Measurements from ENCODE around the gene CMPK2. TPM values are rescaled to one million over a fixed set of nuclear protein-coding genes. Genes with fewer than 3 reads are reported as not detected.

CMPK2 gene
- total RNA-seq, 4 donors from 2014 or later, result 4.9 to 22.9 (median 11.8) TPM

DNA sequence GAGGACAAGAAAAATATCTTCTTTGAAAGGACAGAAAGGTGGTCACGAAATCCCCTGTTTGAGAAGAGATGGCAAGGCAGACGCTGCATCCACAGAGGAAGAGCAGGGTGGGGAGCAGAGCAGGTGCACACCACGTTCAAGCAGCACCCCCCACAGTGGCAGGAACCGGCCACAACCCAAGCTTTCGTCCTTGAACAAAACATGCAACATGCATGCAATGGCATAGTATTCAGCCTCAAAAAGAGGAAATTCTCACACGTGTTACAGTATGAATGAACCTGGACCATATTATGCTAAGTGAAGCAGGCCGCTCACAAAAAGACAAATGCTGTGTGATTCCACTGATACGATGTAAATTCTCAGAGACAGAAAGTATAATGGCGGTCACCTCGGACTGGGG, 51.4 kb downstream of the CMPK2 start:
- no peak overlapping the region for H3K27ac ChIP-seq
- H3K4me1 ChIP-seq, result no peaks in the 10 kb centered on the region
- H3K36me3 ChIP-seq, result no peaks in the 10 kb centered on the region
- in situ Hi-C loops (cut with MboI; ENCODE audit: low pct_ligation_motif_present in 1 of 4, low pct_unique_long_range_greater_than_20kb in 1 of 4, low sequenced_read_pairs in 3 of 4), result no loop called here
- 75 to 79% methylated on average over 7 to 10 of the region's 10 CpGs for WGBS, 2 donors (ENCODE audit: low coverage in 1 of 2)
- TF ChIP-seq, protein P1, sequence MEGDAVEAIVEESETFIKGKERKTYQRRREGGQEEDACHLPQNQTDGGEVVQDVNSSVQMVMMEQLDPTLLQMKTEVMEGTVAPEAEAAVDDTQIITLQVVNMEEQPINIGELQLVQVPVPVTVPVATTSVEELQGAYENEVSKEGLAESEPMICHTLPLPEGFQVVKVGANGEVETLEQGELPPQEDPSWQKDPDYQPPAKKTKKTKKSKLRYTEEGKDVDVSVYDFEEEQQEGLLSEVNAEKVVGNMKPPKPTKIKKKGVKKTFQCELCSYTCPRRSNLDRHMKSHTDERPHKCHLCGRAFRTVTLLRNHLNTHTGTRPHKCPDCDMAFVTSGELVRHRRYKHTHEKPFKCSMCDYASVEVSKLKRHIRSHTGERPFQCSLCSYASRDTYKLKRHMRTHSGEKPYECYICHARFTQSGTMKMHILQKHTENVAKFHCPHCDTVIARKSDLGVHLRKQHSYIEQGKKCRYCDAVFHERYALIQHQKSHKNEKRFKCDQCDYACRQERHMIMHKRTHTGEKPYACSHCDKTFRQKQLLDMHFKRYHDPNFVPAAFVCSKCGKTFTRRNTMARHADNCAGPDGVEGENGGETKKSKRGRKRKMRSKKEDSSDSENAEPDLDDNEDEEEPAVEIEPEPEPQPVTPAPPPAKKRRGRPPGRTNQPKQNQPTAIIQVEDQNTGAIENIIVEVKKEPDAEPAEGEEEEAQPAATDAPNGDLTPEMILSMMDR (IDR thresholded peaks at IDR 0.05), result no peak
- TF ChIP-seq POLR2AphosphoS5 (IDR thresholded peaks at IDR 0.05) (no peak), EP300 (IDR thresholded peaks at IDR 0.05; ENCODE audit: low read depth) (no peak), POLR2A (IDR thresholded peaks at IDR 0.05) (no peak)
- no peak for DNase-seq
- intact Hi-C loops (cut with DNase I; ENCODE audit: low total_unique reads), result no loop called here
- H3K4me3 ChIP-seq, result no peak overlapping the region
- H3K9me3 ChIP-seq, result no peaks in the 10 kb centered on the region
- H3K27me3 ChIP-seq, result no peaks in the 10 kb centered on the region

DNA sequence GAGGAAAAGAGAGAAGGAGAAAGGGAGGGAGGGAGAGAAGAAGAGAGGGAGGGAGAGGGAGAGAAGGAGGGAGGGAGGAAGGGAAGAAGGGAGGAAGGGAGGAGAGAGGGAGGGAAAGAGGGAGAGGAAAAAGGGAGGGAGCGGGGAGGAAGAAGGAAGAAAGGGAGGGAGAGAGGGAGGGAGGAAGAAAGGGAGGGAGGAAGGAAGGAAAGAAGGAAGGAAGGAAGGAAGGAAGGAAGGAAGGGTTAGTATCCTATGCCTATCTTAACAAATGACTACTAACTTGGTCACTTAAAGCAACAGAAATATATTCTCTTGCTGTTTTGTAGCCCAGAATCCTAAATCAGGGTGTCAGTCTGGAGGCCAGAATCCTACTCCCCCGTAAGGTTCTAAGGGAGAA, 52.1 kb downstream of the CMPK2 start:
- Histone ChIP-seq H3K9me3 (no peaks in the 10 kb centered on the region), H3K4me3 (no peak overlapping the region), H3K36me3 (no peaks in the 10 kb centered on the region), H3K27ac (no peak overlapping the region), H3K27me3 (no peaks in the 10 kb centered on the region), H3K4me1 (no peaks in the 10 kb centered on the region)
- intact Hi-C loops (cut with DNase I; ENCODE audit: low total_unique reads), result no loop called here
- no peak for TF ChIP-seq POLR2A (IDR thresholded peaks at IDR 0.05)
- TF ChIP-seq, protein P1 (IDR thresholded peaks at IDR 0.05), result no peak
- no peak for TF ChIP-seq POLR2AphosphoS5 (IDR thresholded peaks at IDR 0.05)
- no peak for TF ChIP-seq EP300 (IDR thresholded peaks at IDR 0.05; ENCODE audit: low read depth)
- 87 to 100% methylated on average over 1 to 2 of the region's 2 CpGs for WGBS, 2 donors (ENCODE audit: low coverage in 1 of 2)
- no peak for DNase-seq
- in situ Hi-C loops (cut with MboI; ENCODE audit: low pct_ligation_motif_present in 1 of 4, low pct_unique_long_range_greater_than_20kb in 1 of 4, low sequenced_read_pairs in 3 of 4), result no loop called here

DNA sequence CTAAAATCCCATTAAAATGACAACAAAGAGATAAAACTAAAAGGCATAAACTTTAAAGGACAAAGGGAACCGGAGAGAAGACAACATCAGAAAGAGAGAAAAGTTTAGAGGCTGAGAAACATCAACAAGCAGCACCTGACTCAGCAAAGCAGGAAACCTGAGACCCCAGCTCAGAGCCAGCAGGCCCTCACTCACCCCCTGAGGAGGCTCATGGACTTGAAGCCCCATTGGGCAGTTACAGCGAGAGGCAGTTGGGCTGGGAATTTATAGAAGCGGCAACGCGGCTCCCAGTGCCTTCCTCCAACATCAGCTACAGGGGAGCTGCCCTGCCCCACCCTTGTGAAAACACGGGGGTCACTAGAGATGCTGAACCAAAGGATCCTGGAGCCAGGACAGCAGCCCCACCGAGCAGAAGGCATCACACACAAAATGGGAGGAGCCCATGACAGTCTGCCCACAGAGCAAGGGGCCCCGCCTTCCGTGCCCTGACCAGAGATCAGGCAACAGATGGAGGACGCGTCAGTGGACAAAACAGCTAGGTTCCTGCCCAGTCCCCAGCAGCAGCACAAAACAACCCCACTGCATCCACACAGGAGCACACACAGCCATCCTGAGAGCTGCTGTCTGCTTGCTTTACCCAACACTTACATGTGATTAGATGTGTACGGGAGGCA, 52.7 kb downstream of the CMPK2 start:
- in situ Hi-C loops (cut with MboI; ENCODE audit: low pct_ligation_motif_present in 1 of 4, low pct_unique_long_range_greater_than_20kb in 1 of 4, low sequenced_read_pairs in 3 of 4) (no loop called here), intact Hi-C loops (cut with DNase I; ENCODE audit: low total_unique reads) (no loop called here)
- Histone ChIP-seq H3K27me3 (no peaks in the 10 kb centered on the region), H3K36me3 (no peaks in the 10 kb centered on the region), H3K4me3 (no peak overlapping the region), H3K9me3 (no peaks in the 10 kb centered on the region), H3K4me1 (no peaks in the 10 kb centered on the region), H3K27ac (no peak overlapping the region)
- DNase-seq, result no peak
- TF ChIP-seq EP300 (IDR thresholded peaks at IDR 0.05; ENCODE audit: low read depth) (no peak), POLR2A (IDR thresholded peaks at IDR 0.05) (no peak), POLR2AphosphoS5 (IDR thresholded peaks at IDR 0.05) (no peak)
- TF ChIP-seq, protein P1 (IDR thresholded peaks at IDR 0.05), result no peak
- 67 to 84% methylated on average over 4 to 12 of the region's 12 CpGs for WGBS, 2 donors (ENCODE audit: low coverage in 1 of 2)

DNA sequence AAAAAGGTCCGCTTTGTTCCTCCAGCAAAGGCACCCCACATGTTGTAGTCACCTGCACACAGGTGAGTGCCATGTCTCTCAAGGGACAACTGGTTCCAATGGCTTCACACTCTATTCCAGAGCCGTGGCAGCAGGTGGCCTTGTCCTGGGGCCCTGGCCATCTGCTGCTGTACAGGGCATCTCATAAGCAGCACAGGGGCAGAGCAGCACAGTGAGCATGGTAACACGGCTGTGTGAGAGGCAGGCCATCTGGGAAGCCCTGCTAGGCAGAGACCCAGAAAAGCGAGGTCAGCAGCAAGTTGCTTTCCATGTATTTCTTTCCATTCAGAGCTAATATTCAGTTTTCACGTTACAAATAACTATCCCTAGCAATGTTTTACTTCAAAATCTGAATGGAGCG, 54.7 kb downstream of the CMPK2 start:
- 74% methylated on average over 6 of the region's 6 CpGs; no CpG with 5 or more reads in 1 of the 2 donors for WGBS, 2 donors (ENCODE audit: low coverage in 1 of 2)
- no peak for TF ChIP-seq EP300 (IDR thresholded peaks at IDR 0.05; ENCODE audit: low read depth)
- no peak for TF ChIP-seq POLR2AphosphoS5 (IDR thresholded peaks at IDR 0.05)
- TF ChIP-seq, protein P1 (IDR thresholded peaks at IDR 0.05), result no peak
- no peak for TF ChIP-seq POLR2A (IDR thresholded peaks at IDR 0.05)
- no peaks in the 10 kb centered on the region for H3K36me3 ChIP-seq
- no peaks in the 10 kb centered on the region for H3K27me3 ChIP-seq
- DNase-seq, result no peak
- no peaks in the 10 kb centered on the region for H3K9me3 ChIP-seq
- H3K4me3 ChIP-seq, result no peak overlapping the region
- no peaks in the 10 kb centered on the region for H3K4me1 ChIP-seq
- intact Hi-C loops (cut with DNase I; ENCODE audit: low total_unique reads) (no loop called here), in situ Hi-C loops (cut with MboI; ENCODE audit: low pct_ligation_motif_present in 1 of 4, low pct_unique_long_range_greater_than_20kb in 1 of 4, low sequenced_read_pairs in 3 of 4) (no loop called here)
- H3K27ac ChIP-seq, result no peak overlapping the region
